Activated CD8-positive, alpha-beta memory T cell treated with anti-CD3 and anti-CD28 coated beads, Interleukin-2, amount 50 U/mL, for 1 hour (primary cell): Measurements from ENCODE around the gene N4BP2.

Source experiments
- DNase-seq: peaks from one replicate; pipeline ENCODE4 v3.0.0-alpha.2; 2020; ENCODE audit errors: extremely low read depth

The N4BP2 gene

DNA sequence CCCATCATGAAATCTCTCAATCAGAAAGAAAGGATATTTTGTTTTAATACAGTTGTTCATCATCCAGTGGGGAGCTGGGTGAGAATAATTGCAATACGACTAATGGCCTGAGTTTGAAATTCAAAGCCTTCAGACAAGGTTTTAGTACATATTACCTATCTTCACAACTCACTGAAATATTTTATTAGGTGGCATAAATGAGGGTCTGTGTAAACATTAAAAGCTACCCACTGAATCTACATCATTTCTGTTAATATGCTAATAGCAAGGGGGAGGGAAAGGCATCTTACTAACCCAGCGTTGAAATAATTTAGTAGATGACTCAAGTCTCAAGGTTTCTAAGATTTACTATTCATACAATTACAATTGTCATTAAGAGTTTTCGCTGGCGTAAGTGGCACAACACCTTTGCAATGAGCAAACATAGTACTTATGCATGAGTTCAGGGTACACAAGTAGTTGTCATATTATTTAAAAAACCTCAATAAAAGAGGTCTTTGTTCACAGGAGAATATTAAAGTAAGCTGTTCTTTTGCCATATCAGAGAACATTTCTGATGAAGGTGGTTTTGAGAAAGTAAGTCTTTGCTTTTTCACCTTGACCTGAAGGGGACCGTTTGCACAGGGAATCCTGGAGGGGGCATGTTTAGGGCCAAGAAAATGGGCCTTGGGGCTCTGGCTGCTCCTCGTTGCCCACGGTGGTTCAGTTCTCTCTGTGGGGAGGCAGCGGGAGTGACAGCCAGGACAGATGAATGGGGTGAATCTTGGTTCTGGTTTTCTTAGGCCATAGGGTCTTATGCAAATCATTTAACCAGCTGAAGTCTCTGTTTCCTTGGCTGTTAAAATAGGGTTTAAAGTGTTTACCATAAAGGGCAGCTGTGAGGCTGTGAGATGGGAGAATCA is 135.7 kb downstream of the N4BP2 start:
- no peak for DNase-seq

- DNase-seq = no peak
These were observed 136.4 kb downstream of the N4BP2 start for GRCh38 chr4:40193016-40193571.

GRCh38 chr4:40193578-40193977 is 136.9 kb downstream of the N4BP2 start:
- no peak for DNase-seq

GRCh38 chr4:40194602-40195161 is 138.0 kb downstream of the N4BP2 start:
- no peak for DNase-seq

- no peak for DNase-seq
These were observed 138.8 kb downstream of the N4BP2 start for GRCh38 chr4:40195182-40196177.

- no peak for DNase-seq
These were observed 139.6 kb downstream of the N4BP2 start for GRCh38 chr4:40196272-40196671.

GRCh38 chr4:40196724-40197281 is 140.2 kb downstream of the N4BP2 start, which contains the start of gene RHOH:
Gene RHOH, plus strand, starts transcription at chr4:40197031. Its CDS starts 46,356 bp downstream, at chr4:40243387.
- DNase-seq = peak; percentile 81

DNA sequence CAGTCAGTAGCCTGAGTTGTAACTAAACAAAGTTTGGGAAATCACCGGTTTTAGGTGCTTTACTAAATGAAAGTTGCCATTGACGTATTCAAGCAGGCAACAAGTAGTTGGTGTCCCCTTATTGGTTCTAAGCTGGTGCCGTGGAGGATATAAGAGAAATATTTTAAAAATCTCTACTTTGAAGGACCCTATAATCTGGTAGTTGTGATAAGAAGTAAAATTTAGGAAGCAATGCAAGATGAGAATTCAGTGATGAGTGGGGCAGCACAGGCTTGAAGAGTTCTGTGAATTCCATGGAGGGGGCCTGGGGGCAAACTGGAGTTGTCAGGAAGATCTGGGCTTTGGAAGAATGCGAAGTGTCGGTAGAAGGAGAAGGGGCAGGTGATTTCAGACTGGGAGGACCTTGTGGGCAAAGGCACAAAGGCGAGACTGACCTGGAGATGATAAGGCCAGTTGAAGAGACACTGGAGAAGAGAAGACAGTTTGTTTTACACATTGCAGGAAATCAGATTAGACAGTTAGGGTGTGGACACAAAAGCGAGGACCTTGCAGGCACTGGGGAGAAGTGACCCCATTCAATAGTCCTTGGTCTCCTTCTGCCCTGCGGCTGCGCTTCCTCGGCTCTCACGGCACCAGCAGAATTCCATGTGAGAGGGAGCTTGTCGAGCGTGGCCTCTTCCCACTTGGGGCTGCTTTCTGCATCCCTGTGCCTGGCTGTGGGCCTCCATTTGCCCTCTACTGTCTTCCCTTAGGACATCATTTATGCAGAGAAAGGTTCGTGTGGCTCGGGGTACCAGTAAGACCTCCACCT is 141.4 kb downstream of the N4BP2 start:
- DNase-seq = no peak

DNA sequence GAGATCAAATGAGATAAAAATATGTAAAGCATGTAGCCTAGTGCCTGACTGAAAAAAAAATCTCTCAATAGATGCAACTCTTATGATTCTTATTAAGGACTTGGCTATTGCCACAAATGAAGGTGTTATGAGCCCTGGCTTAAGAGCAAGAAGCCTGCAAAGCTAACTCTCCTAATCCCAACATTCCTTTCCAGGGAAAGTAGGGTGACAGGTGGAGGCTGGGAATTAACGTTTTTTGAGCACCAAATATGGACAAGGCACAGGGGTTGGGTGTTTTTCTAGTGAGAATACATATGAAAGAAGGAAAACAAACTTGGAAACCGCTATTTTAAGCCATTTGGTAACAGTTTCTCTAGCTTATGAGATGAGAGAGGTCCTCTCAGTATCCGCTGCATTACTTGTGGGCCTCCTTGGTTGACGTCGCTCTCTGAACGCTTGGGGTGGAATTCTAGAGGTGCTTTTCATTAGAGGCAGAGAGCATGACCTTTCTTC is 142.6 kb downstream of the N4BP2 start:
- no peak for DNase-seq

DNA sequence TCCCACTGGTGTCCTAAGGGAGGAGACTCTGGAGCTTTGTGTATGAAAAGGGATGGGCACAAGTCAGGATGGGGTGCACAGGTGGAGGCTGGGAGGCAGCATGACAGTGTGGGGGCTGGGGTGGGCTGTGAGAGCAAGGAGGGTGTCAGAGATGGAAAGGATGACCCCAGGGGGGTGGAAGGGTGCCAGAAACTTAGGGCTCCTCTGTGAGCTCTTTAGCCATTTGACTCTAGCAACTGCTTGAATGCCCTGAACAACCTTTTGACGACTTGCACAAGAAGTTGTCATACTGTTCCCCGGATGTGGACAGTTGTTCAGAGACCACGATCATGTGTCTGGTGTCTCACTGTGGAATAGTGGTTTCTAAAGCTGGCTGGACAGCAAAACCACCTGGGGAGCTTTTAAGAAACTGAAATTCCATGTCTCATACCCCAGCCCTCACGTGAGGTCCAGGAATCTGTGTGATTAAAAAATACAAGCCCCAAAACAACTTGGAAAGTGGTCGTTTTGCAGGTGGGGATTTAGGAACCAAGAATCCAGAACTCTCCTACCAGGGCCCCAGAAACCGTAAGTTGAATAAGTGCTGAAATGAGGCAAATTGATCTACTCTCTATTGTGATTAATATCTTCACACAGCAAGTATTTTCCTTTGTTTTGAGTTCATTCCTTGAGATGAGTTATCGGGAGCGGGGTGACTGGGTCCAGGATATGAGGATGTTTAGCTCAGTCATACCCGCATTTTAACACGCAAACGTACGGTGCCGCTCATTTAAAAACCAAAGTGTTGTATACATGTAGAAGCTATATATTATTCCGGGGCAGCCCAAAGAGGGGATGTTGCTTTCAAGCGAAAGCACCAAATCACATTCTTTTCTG is 143.6 kb downstream of the N4BP2 start:
- DNase-seq = no peak

DNA sequence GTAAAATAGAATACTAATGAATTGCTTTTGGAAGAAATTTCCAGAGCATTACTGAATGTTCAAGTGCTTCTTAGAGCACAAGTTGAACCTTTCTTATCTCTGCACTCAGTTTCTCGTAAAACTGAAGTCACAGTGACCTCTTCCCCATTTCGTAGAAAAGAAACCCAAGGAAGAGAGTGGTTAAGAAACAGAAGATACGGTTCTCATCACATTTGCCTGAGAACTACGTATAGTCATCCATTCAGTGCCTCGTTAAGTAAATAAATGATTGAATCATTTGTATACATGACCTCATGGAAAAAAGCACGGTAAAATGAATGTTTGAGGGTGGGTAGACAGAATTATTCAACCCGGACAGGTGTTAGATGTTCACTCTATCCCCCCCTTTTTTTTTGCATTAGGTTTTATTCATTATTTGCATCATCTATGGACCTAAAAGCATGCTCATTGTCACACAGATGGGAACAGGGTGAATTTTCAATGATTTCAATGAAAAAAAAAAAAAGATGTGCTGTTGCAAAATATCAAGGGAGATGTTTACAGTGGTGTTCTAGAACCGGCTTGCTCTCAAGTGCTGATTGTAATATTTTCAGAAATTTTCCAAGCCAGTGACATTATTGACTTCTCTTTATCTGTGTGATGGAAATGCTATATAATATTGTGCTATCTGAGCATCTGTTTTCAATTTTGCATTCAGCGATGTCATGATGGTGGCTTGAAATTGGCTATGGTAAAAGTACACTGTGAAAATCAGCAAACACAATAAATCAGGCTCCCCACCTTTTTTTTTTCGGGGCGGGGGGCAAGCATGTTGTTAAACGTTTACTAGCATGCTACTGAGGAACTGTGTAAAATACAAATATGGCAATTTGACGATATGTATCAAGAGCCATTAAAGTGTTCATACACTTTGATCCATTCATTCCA is 144.5 kb downstream of the N4BP2 start:
- DNase-seq = no peak

GRCh38 chr4:40201898-40202297 is 145.2 kb downstream of the N4BP2 start:
- no peak for DNase-seq

- no peak for DNase-seq
These were observed 145.8 kb downstream of the N4BP2 start for GRCh38 chr4:40202474-40202873.

DNA sequence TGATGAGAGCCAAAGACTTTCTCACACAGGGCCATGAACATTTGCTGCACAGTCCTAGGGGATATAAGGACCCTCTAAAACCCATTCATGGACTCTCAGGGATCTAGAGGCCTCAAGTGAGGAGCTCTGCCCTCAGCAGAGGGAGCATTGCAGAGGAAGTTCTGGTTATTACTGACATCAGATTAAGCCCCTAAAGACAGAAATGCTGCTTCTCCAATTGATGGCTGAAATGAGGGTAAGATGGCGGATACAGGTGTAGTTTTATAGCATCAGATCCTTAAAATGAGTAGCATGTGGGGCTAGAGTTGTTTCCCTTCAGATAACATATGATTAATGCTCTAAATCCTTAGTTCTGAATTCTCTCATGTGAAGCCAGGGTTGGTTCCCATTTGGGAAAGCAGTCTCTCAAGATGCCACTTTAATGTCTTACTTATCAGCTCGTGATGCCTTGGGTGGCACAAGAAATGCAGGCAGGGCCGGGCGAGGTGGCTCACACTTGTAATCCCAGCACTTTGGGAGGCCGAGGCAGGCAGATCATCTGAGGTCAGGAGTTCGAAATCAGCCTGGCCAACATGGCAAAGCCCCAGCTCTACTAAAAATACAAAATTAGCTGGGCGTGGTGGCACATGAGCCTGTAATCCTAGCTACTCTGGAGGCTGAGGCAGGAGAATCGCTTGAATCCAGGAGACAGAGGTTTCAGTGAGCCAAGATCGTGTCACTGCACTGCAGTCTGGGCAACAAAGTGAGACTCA is 148.0 kb downstream of the N4BP2 start:
- DNase-seq = no peak

- no peak for DNase-seq
These were observed 148.9 kb downstream of the N4BP2 start for GRCh38 chr4:40205259-40206198.

GRCh38 chr4:40206426-40206825 is 149.8 kb downstream of the N4BP2 start:
- DNase-seq = no peak
